Brain microvascular endothelial cell (primary cell): ENCODE data around the gene PROZ.

Source experiments
- DNase-seq: peaks from one replicate; pipeline ENCODE4 v3.0.0-alpha.2; 2020
- H3K27ac ChIP-seq: fragments of 250-450 bp; sonication (Bioruptor Pico); 2 replicates; pipeline ENCODE4 v1.5.1; 2020; ENCODE audit warnings: mild to moderate bottlenecking, moderate library complexity
- H3K27me3 ChIP-seq: fragments of 250-450 bp; sonication (Bioruptor Pico); replicated peaks from 2 replicates; pipeline ENCODE4 v1.5.1; 2020; ENCODE audit warnings: mild to moderate bottlenecking
- H3K36me3 ChIP-seq: fragments of 250-450 bp; sonication (Bioruptor Pico); replicated peaks from 2 replicates; pipeline ENCODE4 v1.5.1; 2020; ENCODE audit warnings: mild to moderate bottlenecking
- H3K4me3 ChIP-seq: 2 replicates; pipeline ENCODE4 v1.5.1; 2011; ENCODE audit warnings: low read depth, mild to moderate bottlenecking, control low read depth, low read length, moderate library complexity
- in situ Hi-C: cut with HindIII; loops from 2 replicates; pipeline ENCODE4 v1.10.0; 2017; ENCODE audit warnings: low sequenced_read_pairs, low pct_ligation_motif_present
- TF ChIP-seq, protein P1 (sequence below): IDR thresholded peaks from 2 replicates; pipeline ENCODE4 v1.5.1; 2011; ENCODE audit warnings: low read depth, mild to moderate bottlenecking, moderate library complexity, low read length, control low read depth, inconsistent platforms; ENCODE audit errors: missing control alignments

PROZ gene

DNA sequence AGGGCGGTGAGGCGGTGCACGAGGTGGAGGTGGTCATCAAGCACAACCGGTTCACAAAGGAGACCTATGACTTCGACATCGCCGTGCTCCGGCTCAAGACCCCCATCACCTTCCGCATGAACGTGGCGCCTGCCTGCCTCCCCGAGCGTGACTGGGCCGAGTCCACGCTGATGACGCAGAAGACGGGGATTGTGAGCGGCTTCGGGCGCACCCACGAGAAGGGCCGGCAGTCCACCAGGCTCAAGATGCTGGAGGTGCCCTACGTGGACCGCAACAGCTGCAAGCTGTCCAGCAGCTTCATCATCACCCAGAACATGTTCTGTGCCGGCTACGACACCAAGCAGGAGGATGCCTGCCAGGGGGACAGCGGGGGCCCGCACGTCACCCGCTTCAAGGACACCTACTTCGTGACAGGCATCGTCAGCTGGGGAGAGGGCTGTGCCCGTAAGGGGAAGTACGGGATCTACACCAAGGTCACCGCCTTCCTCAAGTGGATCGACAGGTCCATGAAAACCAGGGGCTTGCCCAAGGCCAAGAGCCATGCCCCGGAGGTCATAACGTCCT is 9.4 kb upstream of the PROZ start:
- no peak for DNase-seq
- Histone ChIP-seq H3K27me3 (peaks cover 2% of the 10 kb centered on the region), H3K27ac (no peak overlapping the region), H3K4me3 (no peak overlapping the region), H3K36me3 (no peaks in the 10 kb centered on the region)
- TF ChIP-seq, protein P1, sequence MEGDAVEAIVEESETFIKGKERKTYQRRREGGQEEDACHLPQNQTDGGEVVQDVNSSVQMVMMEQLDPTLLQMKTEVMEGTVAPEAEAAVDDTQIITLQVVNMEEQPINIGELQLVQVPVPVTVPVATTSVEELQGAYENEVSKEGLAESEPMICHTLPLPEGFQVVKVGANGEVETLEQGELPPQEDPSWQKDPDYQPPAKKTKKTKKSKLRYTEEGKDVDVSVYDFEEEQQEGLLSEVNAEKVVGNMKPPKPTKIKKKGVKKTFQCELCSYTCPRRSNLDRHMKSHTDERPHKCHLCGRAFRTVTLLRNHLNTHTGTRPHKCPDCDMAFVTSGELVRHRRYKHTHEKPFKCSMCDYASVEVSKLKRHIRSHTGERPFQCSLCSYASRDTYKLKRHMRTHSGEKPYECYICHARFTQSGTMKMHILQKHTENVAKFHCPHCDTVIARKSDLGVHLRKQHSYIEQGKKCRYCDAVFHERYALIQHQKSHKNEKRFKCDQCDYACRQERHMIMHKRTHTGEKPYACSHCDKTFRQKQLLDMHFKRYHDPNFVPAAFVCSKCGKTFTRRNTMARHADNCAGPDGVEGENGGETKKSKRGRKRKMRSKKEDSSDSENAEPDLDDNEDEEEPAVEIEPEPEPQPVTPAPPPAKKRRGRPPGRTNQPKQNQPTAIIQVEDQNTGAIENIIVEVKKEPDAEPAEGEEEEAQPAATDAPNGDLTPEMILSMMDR: no peak
- in situ Hi-C loops: no loop called here

DNA sequence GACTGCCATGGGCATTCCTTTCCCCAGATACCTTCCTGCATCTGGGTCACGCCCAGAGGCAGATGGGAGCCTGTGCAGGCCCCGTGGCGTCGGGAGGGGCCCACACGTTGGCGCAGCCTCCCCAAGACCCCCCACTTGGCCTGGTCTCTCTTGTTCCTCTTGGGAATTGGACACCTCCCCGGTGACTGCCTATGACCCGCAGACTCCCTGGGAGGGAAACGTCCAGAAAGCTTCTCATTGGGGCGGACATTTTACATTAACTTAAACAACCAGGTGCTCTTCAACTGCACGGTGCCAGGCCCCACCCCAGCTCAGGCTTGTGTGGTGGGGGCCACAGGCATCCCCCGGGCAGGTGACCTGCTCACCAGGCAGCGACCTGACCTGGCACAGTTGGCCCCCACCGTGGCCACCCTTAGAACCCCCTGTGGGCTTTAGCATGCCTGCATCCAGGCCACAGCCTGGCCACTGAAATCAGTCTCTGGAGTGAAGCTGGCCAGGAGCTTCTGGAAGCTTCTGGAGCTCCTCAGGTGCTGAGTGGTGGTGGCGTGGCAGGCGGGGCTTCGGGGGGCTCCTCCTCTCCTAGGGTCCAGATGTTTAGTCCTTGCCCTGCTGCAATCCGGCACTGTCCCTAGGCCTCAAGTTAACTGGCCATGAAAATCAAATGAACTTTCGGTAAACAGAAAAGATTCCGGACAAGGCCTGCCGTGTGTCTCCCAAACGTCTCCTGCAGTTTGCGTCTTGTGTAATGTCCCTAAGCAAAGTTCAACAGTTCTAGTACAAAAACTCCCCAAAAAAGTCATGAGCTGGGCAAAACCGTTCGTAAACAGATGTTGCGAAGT is 8.5 kb upstream of the PROZ start:
- no peak overlapping the region for H3K27ac ChIP-seq
- no peaks in the 10 kb centered on the region for H3K27me3 ChIP-seq
- in situ Hi-C loops: no loop called here
- DNase-seq: no peak
- H3K36me3 ChIP-seq: no peaks in the 10 kb centered on the region
- H3K4me3 ChIP-seq: no peak overlapping the region
- TF ChIP-seq, protein P1: no peak

DNA sequence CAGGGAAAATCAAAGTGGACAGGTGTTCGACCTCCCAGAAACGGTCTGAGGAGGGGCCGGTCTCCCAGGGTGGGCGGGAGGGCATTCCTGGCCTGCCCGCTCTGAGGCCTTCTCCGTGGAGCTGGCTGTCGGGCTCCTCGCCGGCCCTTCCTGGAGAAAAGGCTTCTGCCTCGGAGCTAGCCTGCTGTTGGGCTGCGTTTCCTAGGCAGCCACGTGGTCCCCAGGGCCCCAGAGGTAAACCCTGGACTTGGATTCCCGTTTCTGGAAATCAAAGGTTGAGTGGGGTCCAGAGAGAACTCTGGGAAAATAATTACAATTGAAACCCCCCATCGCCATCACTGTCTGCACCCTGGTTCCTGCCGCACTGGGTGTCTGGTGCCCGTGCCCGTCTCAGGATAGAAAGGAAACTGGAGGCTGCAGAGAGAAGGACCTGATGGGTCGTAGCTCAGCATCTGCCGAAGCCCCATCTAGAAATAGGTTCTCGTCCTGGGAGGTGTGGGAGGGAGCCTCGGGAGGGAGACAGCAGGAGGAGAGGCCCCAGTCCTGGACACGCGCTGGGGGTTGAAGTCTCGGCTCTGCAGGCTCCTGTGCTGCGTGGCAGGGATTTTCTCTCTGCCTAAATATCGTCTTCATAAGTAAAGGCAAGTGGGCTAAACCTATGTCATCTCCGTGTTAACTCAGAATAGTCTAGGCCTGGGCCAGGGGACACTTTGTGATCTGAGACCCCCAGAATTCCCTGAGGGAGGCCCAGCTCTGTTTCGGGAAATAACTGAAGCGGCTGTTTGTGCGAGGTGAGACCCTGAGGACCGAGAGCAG is 7.7 kb upstream of the PROZ start:
- in situ Hi-C loops: no loop called here
- Histone ChIP-seq H3K27ac (no peak overlapping the region), H3K27me3 (no peaks in the 10 kb centered on the region), H3K4me3 (no peak overlapping the region), H3K36me3 (no peaks in the 10 kb centered on the region)
- DNase-seq: no peak
- TF ChIP-seq, protein P1: no peak

DNA sequence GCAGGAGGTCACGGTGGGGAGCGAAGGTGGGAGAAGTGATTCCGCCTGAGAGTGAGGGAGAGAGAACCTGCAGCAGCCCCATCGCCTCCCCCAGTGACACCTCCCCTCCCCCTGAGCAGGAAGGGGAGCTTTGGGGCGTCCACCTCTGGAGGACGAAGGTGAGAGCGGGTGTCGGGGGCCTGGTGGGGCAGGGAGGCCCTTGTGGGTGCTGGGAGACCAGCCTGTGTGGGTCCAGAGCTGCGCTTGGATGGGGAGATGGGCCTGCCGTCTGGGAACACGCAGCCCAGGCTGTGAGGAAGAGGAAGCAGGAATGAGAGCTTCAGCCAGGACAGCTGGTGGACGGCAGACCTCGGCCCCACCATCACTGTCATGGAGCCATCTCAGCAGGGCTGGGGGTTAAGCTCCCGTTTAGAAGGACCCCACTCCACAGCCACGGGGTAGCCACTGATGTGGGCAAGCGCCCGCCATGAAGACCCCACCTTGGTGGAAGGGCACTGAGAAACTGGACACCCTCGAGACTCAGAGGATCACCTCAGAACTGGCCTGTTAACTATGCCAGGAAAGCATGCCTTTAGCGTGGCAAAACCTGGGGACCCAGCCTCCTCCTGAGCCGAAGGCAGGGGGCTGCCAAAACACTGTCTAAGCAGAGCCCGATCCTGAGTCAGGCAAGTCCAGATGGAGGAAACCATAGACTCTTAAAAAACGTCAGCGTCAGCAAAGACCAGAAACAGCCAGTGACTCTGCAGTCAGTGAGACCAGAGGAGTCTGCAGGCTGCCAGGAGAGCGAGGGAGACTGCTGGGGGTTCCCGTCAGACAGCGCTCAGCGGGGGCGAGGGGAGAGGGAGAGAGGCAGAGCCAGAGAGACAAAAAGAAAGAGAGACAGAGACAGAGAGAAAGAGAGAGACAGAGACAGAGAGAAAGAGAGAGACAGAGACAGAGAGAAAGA is 6.4 kb upstream of the PROZ start:
- Histone ChIP-seq H3K27ac (no peak overlapping the region), H3K27me3 (no peaks in the 10 kb centered on the region), H3K36me3 (no peaks in the 10 kb centered on the region), H3K4me3 (peak overlapping the region; percentile 3)
- in situ Hi-C loops: no loop called here
- TF ChIP-seq, protein P1: no peak
- peak; percentile 44 for DNase-seq

DNA sequence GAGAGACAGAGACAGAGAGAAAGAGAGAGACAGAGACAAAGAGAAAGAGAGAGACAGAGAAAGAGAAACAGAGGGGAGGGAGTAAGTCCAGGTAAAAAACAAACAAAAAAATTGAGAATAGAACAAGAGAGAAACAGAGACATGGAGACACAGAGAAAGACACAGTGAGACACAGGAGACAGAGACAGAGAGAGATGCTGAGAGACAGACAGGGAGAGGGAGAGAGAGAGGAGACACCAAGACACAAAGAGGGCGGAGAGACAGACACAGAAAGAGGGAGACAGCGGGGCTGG is 5.8 kb upstream of the PROZ start:
- no peaks in the 10 kb centered on the region for H3K27me3 ChIP-seq
- in situ Hi-C loops: no loop called here
- DNase-seq: peak; percentile 36
- H3K27ac ChIP-seq: no peak overlapping the region
- no peaks in the 10 kb centered on the region for H3K36me3 ChIP-seq
- TF ChIP-seq, protein P1: no peak
- peak overlapping the region; percentile 47 for H3K4me3 ChIP-seq
